ENCODE data around the gene CCDC15. TPM values are rescaled to one million over a fixed set of nuclear protein-coding genes. Genes with fewer than 3 reads are reported as not detected.

The CCDC15 gene
- total RNA-seq, 1 experiment from 2014 or later, result 2.8 TPM

GRCh38 chr11:124988063-124988462 is 34.1 kb downstream of the CCDC15 start:
- H3K27ac Mint-ChIP-seq, result no peak overlapping the region
- no peak overlapping the region for H3T11ph ChIP-seq (ENCODE audit: low read length)
- no peaks in the 10 kb centered on the region for H3K4me1 ChIP-seq (ENCODE audit: insufficient read depth, low read length)
- no peak overlapping the region for H3K23ac ChIP-seq (ENCODE audit: insufficient read length, low read depth, low read length)
- no peak overlapping the region for H3K18ac ChIP-seq (ENCODE audit: insufficient read length, low read depth, low read length)
- no peak overlapping the region for H2BK5ac ChIP-seq (ENCODE audit: insufficient read length, low read length)
- no peak for DNase-seq
- no peaks in the 10 kb centered on the region for H3K79me2 ChIP-seq (ENCODE audit: insufficient read depth, low read length)
- no peak overlapping the region for H3K4me3 Mint-ChIP-seq
- H4K5ac ChIP-seq (ENCODE audit: insufficient read length, low read depth, low read length), result no peak overlapping the region
- H3K27me3 Mint-ChIP-seq (ENCODE audit: low read depth), result no peaks in the 10 kb centered on the region
- peaks cover 3% of the 10 kb centered on the region for H4K20me1 ChIP-seq (ENCODE audit: control insufficient read depth, insufficient read depth, insufficient read length)
- H4K91ac ChIP-seq (ENCODE audit: insufficient read length, low read depth, low read length), result no peak overlapping the region
- no peak for TF ChIP-seq CTCF (conservative IDR thresholded peaks at IDR 0.05)
- H3K9ac ChIP-seq (ENCODE audit: extremely low read depth, insufficient read length, low read length), result no peak overlapping the region
- peaks cover 0 to 4% (median 0%) of the 10 kb centered on the region in 3 experiments; a peak in 1 of 7 replicates for H3K36me3 Mint-ChIP-seq (ENCODE audit: insufficient read depth in 1 of 3, low read depth in 3 of 3)
- no peak overlapping the region for H3K14ac ChIP-seq (ENCODE audit: insufficient read depth, low read length)
- H2BK120ac ChIP-seq (ENCODE audit: low read depth, low read length, poor library complexity, severe bottlenecking), result no peak overlapping the region
- H3K4ac ChIP-seq (ENCODE audit: low read depth, low read length), result no peak overlapping the region
- H3K23me2 ChIP-seq (ENCODE audit: insufficient read length, low read depth, low read length, poor library complexity, severe bottlenecking), result no peaks in the 10 kb centered on the region
- no peak overlapping the region for H2BK15ac ChIP-seq (ENCODE audit: low read depth, low read length)
- no peak overlapping the region for H2BK12ac ChIP-seq (ENCODE audit: insufficient read length, low read depth, low read length)
- H3K27me3 ChIP-seq (ENCODE audit: insufficient read depth, low read length), result no peaks in the 10 kb centered on the region
- no peak overlapping the region for H3K56ac ChIP-seq (ENCODE audit: insufficient read length, low read depth, low read length)
- H3K9me3 Mint-ChIP-seq, result no peaks in the 10 kb centered on the region
- no peaks in the 10 kb centered on the region for H3K79me1 ChIP-seq (ENCODE audit: insufficient read depth, low read depth, low read length, poor library complexity, severe bottlenecking)
- no peak overlapping the region for H2BK20ac ChIP-seq (ENCODE audit: low read depth, low read length, poor library complexity, severe bottlenecking)
- H2AFZ ChIP-seq (ENCODE audit: low read length), result no peak overlapping the region
- no peaks in the 10 kb centered on the region for H3K4me1 Mint-ChIP-seq
- H4K8ac ChIP-seq (replicated peaks; ENCODE audit: insufficient read length, low read depth, low read length), result no peak overlapping the region
- no peaks in the 10 kb centered on the region for H3K9me3 ChIP-seq (ENCODE audit: control insufficient read depth, low read depth, low read length)
- no peak overlapping the region for H3K27ac ChIP-seq (ENCODE audit: insufficient read length, low read depth, low read length)
- H2AK5ac ChIP-seq (ENCODE audit: insufficient read length, low read length), result no peak overlapping the region
- WGBS (ENCODE audit: extremely low coverage, insufficient read length, low lambda C conversion rate), result no CpG with 5 or more reads among the region's 3 CpGs
- H3K4me2 ChIP-seq (ENCODE audit: insufficient read depth, insufficient read length, low read length), result no peak overlapping the region
